HEK293T (cell line): Measurements from ENCODE around the gene PCP4.

ENCODE experiments used
- CTCF ChIA-PET: fragments of 350-600 bp; formaldehyde crosslinking; extraction: SDS; loops from one replicate; lab custom pipeline; 2021; ENCODE audit warnings: antibody characterized with exemption, inconsistent platforms; lab: Yijun Ruan, JAX
- POLR2A ChIA-PET: fragments of 350-600 bp; formaldehyde crosslinking; extraction: SDS; loops from one replicate; lab custom pipeline; 2020; ENCODE audit warnings: antibody characterized with exemption, inconsistent platforms; lab: Yijun Ruan, JAX
- DNase-seq: peaks from one replicate; pipeline ENCODE4 v3.0.0; 2012; ENCODE audit warnings: mixed read lengths; ENCODE audit errors: extremely low spot score
- ARNT ChIP-seq: fragments of 450-650 bp; IDR thresholded peaks from 2 replicates; pipeline ENCODE4 v1.6.1; 2017; ENCODE audit warnings: mild to moderate bottlenecking
- BHLHE40 ChIP-seq: fragments of 450-650 bp; IDR thresholded peaks from 2 replicates; pipeline ENCODE4 v1.6.1; 2016; ENCODE audit warnings: mild to moderate bottlenecking, moderate library complexity, borderline replicate concordance
- CTBP1 ChIP-seq: fragments of 450-650 bp; IDR thresholded peaks from 2 replicates; pipeline ENCODE4 v1.6.1; 2016; ENCODE audit warnings: borderline replicate concordance
- ELF4 ChIP-seq: fragments of 450-650 bp; IDR thresholded peaks from 2 replicates; pipeline ENCODE4 v1.6.1; 2017; ENCODE audit warnings: antibody characterized with exemption
- FOXA1 ChIP-seq: fragments of 450-650 bp; IDR thresholded peaks from 2 replicates; pipeline ENCODE4 v1.6.1; 2016; ENCODE audit warnings: mild to moderate bottlenecking
- FOXK2 ChIP-seq: fragments of 450-650 bp; IDR thresholded peaks from 2 replicates; pipeline ENCODE4 v1.6.1; 2016; ENCODE audit warnings: mild to moderate bottlenecking
- FOXM1 ChIP-seq: fragments of 450-650 bp; IDR thresholded peaks from 2 replicates; pipeline ENCODE4 v1.6.1; 2017; ENCODE audit warnings: mild to moderate bottlenecking, borderline replicate concordance
- HDGF ChIP-seq: fragments of 450-650 bp; IDR thresholded peaks from 2 replicates; pipeline ENCODE4 v1.6.1; 2017; ENCODE audit warnings: antibody characterized with exemption, borderline replicate concordance
- L3MBTL2 ChIP-seq: fragments of 450-650 bp; conservative IDR thresholded peaks from 2 replicates; pipeline ENCODE4 v1.6.1; 2016; ENCODE audit warnings: mild to moderate bottlenecking
- LEF1 ChIP-seq: fragments of 450-650 bp; IDR thresholded peaks from 2 replicates; pipeline ENCODE4 v1.6.1; 2017; ENCODE audit warnings: mild to moderate bottlenecking, borderline replicate concordance
- NFRKB ChIP-seq: fragments of 450-650 bp; IDR thresholded peaks from 2 replicates; pipeline ENCODE4 v1.6.1; 2016; ENCODE audit warnings: mild to moderate bottlenecking, moderate library complexity
- PKNOX1 ChIP-seq: fragments of 450-650 bp; IDR thresholded peaks from 2 replicates; pipeline ENCODE4 v1.6.1; 2016
- SP1 ChIP-seq: fragments of 450-650 bp; IDR thresholded peaks from 2 replicates; pipeline ENCODE4 v1.6.1; 2017
- SUZ12 ChIP-seq: fragments of 450-650 bp; IDR thresholded peaks from 2 replicates; pipeline ENCODE4 v1.6.1; 2016; ENCODE audit warnings: mild to moderate bottlenecking
- TARDBP ChIP-seq: fragments of 450-650 bp; IDR thresholded peaks from 2 replicates; pipeline ENCODE4 v1.6.1; 2016
- ZNF384 ChIP-seq: fragments of 450-650 bp; IDR thresholded peaks from 2 replicates; pipeline ENCODE4 v1.6.1; 2016

Gene PCP4

GRCh38 chr21:39932335-39932734, 65.1 kb downstream of the PCP4 start:
- no peak for DNase-seq
- no peak for TF ChIP-seq FOXK2
- TF ChIP-seq TARDBP: no peak
- no peak for TF ChIP-seq ZNF384
- TF ChIP-seq SP1: no peak
- no peak for TF ChIP-seq FOXM1
- no peak for TF ChIP-seq ARNT
- CTCF ChIA-PET: no interaction called here
- POLR2A ChIA-PET: no interaction called here

- CTCF ChIA-PET: no interaction called here
- TF ChIP-seq HDGF (no peak), CTBP1 (no peak), TARDBP (no peak), SP1 (no peak), FOXM1 (no peak), PKNOX1 (no peak)
- no peak for DNase-seq
- POLR2A ChIA-PET: no interaction called here
Measured at GRCh38 chr21:39934895-39935294, 67.7 kb downstream of the PCP4 start.

DNA sequence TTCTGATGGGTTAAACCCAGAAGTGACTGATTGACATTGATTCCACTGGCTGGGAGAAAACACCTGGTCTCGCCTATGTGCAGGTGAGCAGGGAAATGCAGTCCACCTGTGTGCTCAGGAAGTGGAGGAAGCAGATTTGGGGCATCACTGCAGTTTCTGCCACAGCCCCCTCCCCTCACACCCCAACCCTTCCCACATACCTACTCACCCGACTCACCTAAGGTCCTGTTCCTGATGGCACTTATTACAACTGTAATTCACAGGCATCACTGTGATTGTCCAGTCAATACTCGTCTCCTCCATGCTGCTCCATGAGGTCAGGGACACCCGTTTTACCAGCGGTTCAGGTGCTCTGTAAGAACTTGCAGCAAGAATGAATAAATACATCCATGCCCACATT, 68.5 kb downstream of the PCP4 start:
- TF ChIP-seq BHLHE40: no peak
- TF ChIP-seq ELF4: no peak
- no peak for TF ChIP-seq ZNF384
- TF ChIP-seq FOXA1: no peak
- no peak for TF ChIP-seq SUZ12
- TF ChIP-seq FOXM1: no peak
- no peak for DNase-seq
- ChIA-PET CTCF (no interaction called here), POLR2A (no interaction called here)

GRCh38 chr21:39938086-39938625, 70.9 kb downstream of the PCP4 start:
- DNase-seq: no peak
- POLR2A ChIA-PET: no interaction called here
- CTCF ChIA-PET: no interaction called here

GRCh38 chr21:39946199-39946598, 79.0 kb downstream of the PCP4 start:
- ChIA-PET CTCF (interaction anchor here (0.8 kb wide), 1 partner anchor 15 kb away, joined by 6 read pairs; no protein-coding TSS in a partner anchor), POLR2A (no interaction called here)
- no peak for DNase-seq
- no peak for TF ChIP-seq NFRKB
- TF ChIP-seq BHLHE40: no peak
- no peak for TF ChIP-seq LEF1
- no peak for TF ChIP-seq FOXA1
- no peak for TF ChIP-seq FOXM1
- no peak for TF ChIP-seq SUZ12
- TF ChIP-seq PKNOX1: no peak
- no peak for TF ChIP-seq ARNT
- no peak for TF ChIP-seq L3MBTL2
- no peak for TF ChIP-seq ZNF384
- TF ChIP-seq SP1: no peak
- TF ChIP-seq CTBP1: no peak
- TF ChIP-seq FOXK2: no peak

More at GRCh38 chr21:39938086-39938625, 70.9 kb downstream of the PCP4 start:
- TF ChIP-seq NFRKB (no peak), PKNOX1 (no peak), BHLHE40 (no peak), FOXM1 (no peak), LEF1 (no peak), ELF4 (no peak), ARNT (no peak), ZNF384 (no peak), SUZ12 (no peak), HDGF (no peak), CTBP1 (no peak), TARDBP (no peak)

DNA sequence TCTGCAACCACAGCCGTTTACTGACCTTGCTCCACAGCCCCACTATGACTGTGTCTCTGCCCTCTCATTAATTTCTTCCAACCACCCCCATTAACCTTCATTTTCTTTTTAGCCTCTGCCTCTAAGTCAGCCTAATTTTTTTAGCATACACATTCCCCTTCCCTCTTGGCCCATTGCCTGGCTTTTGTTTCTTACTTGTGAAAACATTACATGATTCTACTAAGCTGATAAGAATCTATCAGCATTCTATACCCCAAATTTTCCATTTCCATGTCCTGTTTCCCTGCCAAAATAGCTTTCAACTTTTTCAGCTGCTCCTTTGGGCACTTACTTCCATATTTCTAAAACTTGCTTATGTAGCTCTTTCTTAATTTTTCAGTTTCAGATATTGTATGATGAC, 79.8 kb downstream of the PCP4 start:
- ChIA-PET CTCF (no interaction called here), POLR2A (no interaction called here)
- DNase-seq: no peak
- TF ChIP-seq FOXA1: no peak

DNA sequence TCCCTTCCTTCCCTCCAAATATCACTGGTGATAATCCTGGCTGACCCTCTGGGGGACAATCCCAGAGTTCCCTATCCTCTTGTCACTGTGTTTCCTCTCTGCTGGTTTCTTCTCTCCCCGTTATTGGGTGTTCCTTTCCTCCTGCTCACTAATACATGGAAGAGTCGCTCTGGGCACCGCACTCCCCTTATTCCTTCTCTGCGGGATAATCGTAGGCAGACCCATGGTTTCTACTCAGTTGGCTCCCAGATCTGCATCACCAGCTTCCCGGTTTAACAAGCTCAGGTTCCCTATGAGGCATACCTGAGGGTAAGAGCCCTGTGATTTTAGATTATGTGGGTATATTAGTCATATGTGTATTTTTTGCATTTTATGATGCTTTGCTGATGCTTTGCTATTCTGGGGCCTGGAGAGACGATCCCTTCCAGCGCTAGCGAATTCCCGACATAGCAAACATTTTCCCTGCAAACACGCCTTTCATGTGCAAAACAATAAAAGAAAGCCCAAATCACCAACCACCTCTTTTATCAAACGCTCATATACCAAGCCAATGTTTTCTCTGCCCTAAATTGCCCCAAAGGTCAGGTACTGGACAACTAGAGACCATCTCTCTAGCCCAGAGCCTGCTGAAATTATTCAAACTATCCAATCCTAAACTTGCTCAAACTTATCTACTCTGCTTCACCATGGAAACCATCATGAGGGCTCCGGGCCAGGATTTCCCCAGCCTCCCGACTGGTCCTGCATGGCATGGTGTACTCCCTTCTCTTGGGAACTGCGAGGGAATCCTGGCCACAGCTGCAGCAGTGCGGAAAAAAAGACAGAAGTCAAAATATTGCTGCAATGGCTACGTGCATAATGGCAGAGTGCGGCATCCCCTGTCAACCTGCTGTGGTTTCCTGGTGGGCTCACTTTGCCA, 84.2 kb downstream of the PCP4 start:
- POLR2A ChIA-PET: no interaction called here
- CTCF ChIA-PET: no interaction called here
- no peak for DNase-seq
- TF ChIP-seq TARDBP: no peak
- TF ChIP-seq ARNT: no peak
- TF ChIP-seq LEF1: no peak
- no peak for TF ChIP-seq L3MBTL2
- TF ChIP-seq FOXA1: no peak
- TF ChIP-seq NFRKB: no peak
- TF ChIP-seq FOXM1: no peak
- no peak for TF ChIP-seq BHLHE40
- no peak for TF ChIP-seq CTBP1
- no peak for TF ChIP-seq SUZ12
- TF ChIP-seq ZNF384: no peak
- TF ChIP-seq FOXK2: no peak
- no peak for TF ChIP-seq ELF4
- no peak for TF ChIP-seq PKNOX1
- TF ChIP-seq SP1: no peak
- TF ChIP-seq HDGF: no peak
